Measurements from ENCODE around the gene APPBP2. TPM values are rescaled to one million over a fixed set of nuclear protein-coding genes. Genes with fewer than 3 reads are reported as not detected.
"Not testable (repeated sequence)": the region's sequence is repeated elsewhere in the genome, so short reads cannot be mapped to it uniquely, and the experiment has no call there.

APPBP2 gene
- total RNA-seq, 4 donors from 2014 or later, result 27.0 to 48.3 (median 39.9) TPM

DNA sequence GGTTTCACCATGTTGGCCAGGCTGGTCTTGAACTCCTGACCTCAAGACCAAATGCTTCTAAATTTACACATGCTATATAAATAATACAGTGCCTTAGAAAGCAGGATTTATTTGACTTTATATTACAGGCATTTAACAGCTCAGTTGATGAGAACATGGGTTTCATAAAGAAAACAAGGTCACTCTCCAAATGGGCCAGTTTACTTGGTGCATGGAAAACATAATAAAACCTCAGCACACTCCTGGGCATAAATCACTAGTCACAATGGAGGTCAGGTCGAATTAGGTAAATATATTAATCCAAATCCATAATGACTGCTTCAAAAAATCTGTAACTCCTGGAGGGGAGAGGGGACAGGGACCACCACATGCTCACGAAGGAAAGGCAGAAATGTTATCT is 24.5 kb downstream of the APPBP2 start:
- H3K4me3 ChIP-seq, result no peak overlapping the region
- no peak overlapping the region for H3K27ac ChIP-seq
- H3K36me3 ChIP-seq, result peaks cover 0 to 48% (median 5%) of the 10 kb centered on the region in 3 donors
- H3K4me1 ChIP-seq, result peaks cover 0 to 29% (median 4%) of the 10 kb centered on the region in 4 donors
- H3K27me3 ChIP-seq, result no peaks in the 10 kb centered on the region
- H3K9me3 ChIP-seq, result no peaks in the 10 kb centered on the region
- TF ChIP-seq POLR2A (IDR thresholded peaks at IDR 0.05), result no peak
- no peak for TF ChIP-seq EP300 (IDR thresholded peaks at IDR 0.05)
- TF ChIP-seq, protein P1, sequence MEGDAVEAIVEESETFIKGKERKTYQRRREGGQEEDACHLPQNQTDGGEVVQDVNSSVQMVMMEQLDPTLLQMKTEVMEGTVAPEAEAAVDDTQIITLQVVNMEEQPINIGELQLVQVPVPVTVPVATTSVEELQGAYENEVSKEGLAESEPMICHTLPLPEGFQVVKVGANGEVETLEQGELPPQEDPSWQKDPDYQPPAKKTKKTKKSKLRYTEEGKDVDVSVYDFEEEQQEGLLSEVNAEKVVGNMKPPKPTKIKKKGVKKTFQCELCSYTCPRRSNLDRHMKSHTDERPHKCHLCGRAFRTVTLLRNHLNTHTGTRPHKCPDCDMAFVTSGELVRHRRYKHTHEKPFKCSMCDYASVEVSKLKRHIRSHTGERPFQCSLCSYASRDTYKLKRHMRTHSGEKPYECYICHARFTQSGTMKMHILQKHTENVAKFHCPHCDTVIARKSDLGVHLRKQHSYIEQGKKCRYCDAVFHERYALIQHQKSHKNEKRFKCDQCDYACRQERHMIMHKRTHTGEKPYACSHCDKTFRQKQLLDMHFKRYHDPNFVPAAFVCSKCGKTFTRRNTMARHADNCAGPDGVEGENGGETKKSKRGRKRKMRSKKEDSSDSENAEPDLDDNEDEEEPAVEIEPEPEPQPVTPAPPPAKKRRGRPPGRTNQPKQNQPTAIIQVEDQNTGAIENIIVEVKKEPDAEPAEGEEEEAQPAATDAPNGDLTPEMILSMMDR (IDR thresholded peaks at IDR 0.05), result no peak
- 76 to 81% methylated on average over 2 of the region's 2 CpGs for WGBS, 2 donors
- DNase-seq (ENCODE audit: low spot score in 2 of 2), result no peak

DNA sequence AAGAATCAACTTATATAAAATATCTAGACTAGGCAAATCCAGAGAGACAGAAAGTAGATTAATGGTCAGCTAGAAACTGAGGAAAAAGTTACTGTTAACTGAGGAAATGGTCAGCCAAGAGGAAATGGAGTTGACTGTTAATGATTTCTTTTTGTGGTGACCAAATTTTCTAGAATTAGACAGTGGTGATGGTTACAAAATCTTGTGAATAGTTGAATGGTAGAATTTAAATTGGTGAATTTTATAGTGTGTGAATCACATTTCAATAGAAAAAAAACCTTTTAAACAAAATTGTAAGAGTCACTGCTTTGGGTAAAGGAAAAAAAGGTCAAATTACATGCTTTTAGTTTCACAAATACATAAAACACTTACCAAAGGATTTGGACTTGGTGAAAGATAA is 30.0 kb downstream of the APPBP2 start:
- Histone ChIP-seq H3K4me3 (no peak overlapping the region), H3K4me1 (no peaks in the 10 kb centered on the region), H3K27ac (no peak overlapping the region), H3K9me3 (peaks cover 0 to 11% (median 0%) of the 10 kb centered on the region in 4 donors), H3K27me3 (no peaks in the 10 kb centered on the region), H3K36me3 (peaks cover 0 to 87% (median 27%) of the 10 kb centered on the region in 3 donors)
- TF ChIP-seq POLR2A (IDR thresholded peaks at IDR 0.05) (no peak), EP300 (IDR thresholded peaks at IDR 0.05) (no peak)
- TF ChIP-seq, protein P1 (IDR thresholded peaks at IDR 0.05), result no peak
- no peak for DNase-seq (ENCODE audit: low spot score in 2 of 2)

DNA sequence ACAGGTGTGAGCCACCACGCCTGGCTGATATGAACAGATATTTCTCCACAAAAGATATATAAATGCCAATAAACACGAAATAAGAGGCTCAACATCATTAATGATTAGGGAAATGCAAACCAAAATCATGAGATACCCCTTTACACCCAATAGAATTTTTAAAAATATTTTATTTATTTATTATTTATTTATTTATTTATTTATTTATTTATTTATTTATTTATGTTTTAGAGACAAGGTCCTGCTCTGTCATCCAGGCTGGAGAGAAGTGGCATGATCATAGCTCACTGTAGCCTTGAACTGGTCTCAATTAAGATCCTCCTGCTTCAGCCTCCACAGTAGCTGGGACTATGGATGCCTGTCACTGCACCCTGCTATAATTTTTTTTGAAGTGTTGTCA is 30.8 kb downstream of the APPBP2 start:
- peaks cover 0 to 92% (median 27%) of the 10 kb centered on the region in 3 donors for H3K36me3 ChIP-seq
- H3K27ac ChIP-seq, result no peak overlapping the region
- no peak for DNase-seq (ENCODE audit: low spot score in 2 of 2)
- peaks cover 0 to 11% (median 0%) of the 10 kb centered on the region in 4 donors for H3K9me3 ChIP-seq
- H3K4me1 ChIP-seq, result no peaks in the 10 kb centered on the region
- no peak overlapping the region for H3K4me3 ChIP-seq
- 98% methylated on average over 2 of the region's 2 CpGs for WGBS, 2 donors
- H3K27me3 ChIP-seq, result no peaks in the 10 kb centered on the region
- TF ChIP-seq, protein P1 (IDR thresholded peaks at IDR 0.05), result no peak
- TF ChIP-seq EP300 (IDR thresholded peaks at IDR 0.05) (no peak), POLR2A (IDR thresholded peaks at IDR 0.05) (no peak)

DNA sequence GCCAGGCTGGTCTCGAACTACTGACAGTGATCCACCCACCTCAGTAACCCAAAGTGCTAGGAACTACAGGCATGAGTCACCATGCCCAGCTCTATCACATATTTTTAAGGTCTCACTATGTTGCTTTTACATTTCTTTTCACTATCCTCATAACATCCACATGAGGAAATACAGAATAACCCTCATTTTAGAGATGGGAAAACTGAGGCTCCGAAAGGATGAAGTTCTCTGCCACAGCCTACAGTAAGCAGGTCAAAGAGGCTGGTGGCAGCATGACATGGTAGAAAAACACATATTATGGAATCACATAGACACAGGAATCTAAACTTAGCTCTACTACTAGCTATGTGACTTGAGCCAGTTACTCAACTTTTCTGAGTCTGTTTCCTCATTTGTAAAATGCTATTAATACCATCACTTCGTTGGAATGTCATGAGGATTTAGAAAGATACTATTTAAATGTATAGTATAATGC is 32.2 kb downstream of the APPBP2 start:
- H3K27ac ChIP-seq, result no peak overlapping the region
- H3K9me3 ChIP-seq, result peaks cover 0 to 11% (median 0%) of the 10 kb centered on the region in 4 donors
- no peak for DNase-seq (ENCODE audit: low spot score in 2 of 2)
- 88 to 97% methylated on average over 3 of the region's 3 CpGs for WGBS, 2 donors
- no peak overlapping the region for H3K4me3 ChIP-seq
- no peaks in the 10 kb centered on the region for H3K27me3 ChIP-seq
- no peaks in the 10 kb centered on the region for H3K4me1 ChIP-seq
- TF ChIP-seq EP300 (IDR thresholded peaks at IDR 0.05) (no peak), POLR2A (IDR thresholded peaks at IDR 0.05) (no peak)
- TF ChIP-seq, protein P1 (IDR thresholded peaks at IDR 0.05), result no peak
- peaks cover 0 to 92% (median 27%) of the 10 kb centered on the region in 3 donors for H3K36me3 ChIP-seq

DNA sequence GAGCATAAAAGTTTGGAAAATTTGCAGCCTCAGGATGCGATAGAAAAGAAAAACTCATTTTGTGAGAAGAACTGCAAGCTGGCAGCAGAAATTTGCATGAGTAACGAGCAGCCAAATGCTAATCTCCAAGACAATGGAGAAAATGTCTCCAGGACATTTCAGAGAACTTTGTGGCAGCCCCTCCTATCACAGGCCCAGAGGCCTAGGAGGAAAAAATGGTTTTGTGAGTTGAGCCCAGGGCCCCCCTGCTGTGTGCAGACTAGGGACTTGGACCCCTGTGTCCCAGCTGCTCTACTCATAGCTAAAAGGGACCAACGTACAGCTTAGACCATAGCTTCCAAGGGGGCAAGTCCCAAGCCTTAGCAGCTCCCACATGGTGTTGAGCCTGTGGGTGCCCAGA is 34.3 kb downstream of the APPBP2 start:
- Histone ChIP-seq H3K4me1 (no peaks in the 10 kb centered on the region), H3K36me3 (peaks cover 0 to 91% (median 30%) of the 10 kb centered on the region in 3 donors), H3K27me3 (no peaks in the 10 kb centered on the region), H3K27ac (no peak overlapping the region), H3K9me3 (peaks cover 0 to 11% (median 0%) of the 10 kb centered on the region in 4 donors), H3K4me3 (no peak overlapping the region)
- no peak for TF ChIP-seq POLR2A (IDR thresholded peaks at IDR 0.05)
- no peak for TF ChIP-seq EP300 (IDR thresholded peaks at IDR 0.05)
- TF ChIP-seq, protein P1 (IDR thresholded peaks at IDR 0.05), result no peak
- 93 to 100% methylated on average over 3 of the region's 3 CpGs for WGBS, 2 donors
- no peak for DNase-seq (ENCODE audit: low spot score in 2 of 2)

DNA sequence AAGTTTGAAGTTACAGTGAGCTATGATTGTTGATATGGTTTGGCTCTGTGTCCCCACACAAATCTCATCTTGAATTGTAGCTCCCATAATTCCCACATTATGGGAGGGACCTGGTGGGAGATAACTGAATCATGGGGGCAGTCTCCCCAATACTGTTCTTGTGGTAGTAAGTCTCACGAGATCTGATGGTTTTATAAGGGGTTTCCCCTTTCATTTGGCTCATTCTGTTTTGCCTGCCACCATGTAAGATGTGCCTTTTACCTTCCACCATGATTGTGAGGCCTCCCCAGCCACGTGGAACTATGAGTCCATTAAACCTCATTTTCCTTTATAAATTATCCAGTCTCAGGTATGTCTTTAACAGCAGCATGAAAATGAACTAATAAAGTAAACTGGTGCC is 35.4 kb downstream of the APPBP2 start:
- Histone ChIP-seq H3K9me3 (peaks cover 0 to 11% (median 0%) of the 10 kb centered on the region in 4 donors), H3K36me3 (peaks cover 0 to 87% (median 28%) of the 10 kb centered on the region in 3 donors)
- not testable (repeated sequence) for DNase-seq (ENCODE audit: low spot score in 2 of 2); H3K4me3 ChIP-seq; H3K4me1 ChIP-seq; H3K27me3 ChIP-seq; H3K27ac ChIP-seq
- 93 to 100% methylated on average over 2 of the region's 2 CpGs for WGBS, 2 donors

Data from tibial nerve (tissue), 4 donors.